Colonic mucosa (tissue), 4 donors: ENCODE data around the gene FRMD5. TPM values are rescaled to one million over a fixed set of nuclear protein-coding genes. Genes with fewer than 3 reads are reported as not detected.

Experiments
- DNase-seq: peaks from one replicate; pipeline ENCODE4 v3.0.0-alpha.2; 2020
- H3K27ac ChIP-seq: fragments of 200-600 bp; one replicate; pipeline ENCODE4 v1.8.0; 2021
- H3K27me3 ChIP-seq: fragments of 200-600 bp; one replicate; pipeline ENCODE4 v1.8.0; 2021
- H3K36me3 ChIP-seq: fragments of 200-600 bp; one replicate; pipeline ENCODE4 v1.8.0; 2021
- H3K4me1 ChIP-seq: fragments of 200-600 bp; one replicate; pipeline ENCODE4 v1.8.0; 2021; ENCODE audit warnings: mild to moderate bottlenecking
- H3K4me3 ChIP-seq: fragments of 200-600 bp; one replicate; pipeline ENCODE4 v1.8.0; 2021
- H3K9ac ChIP-seq, 2 donors: one replicate each; pipeline ENCODE4 v1.7.0; 2013; ENCODE audit warnings: control low read depth in 2 of 2, low read depth in 2 of 2, low read length in 2 of 2
- H3K9me3 ChIP-seq: fragments of 200-600 bp; one replicate; pipeline ENCODE4 v1.8.0; 2021
- intact Hi-C: fragments of 100-400 bp; cut with DNase I; formaldehyde crosslinking; loops from one replicate; pipeline ENCODE4 v1.14.1; 2022
- total RNA-seq, 2 donors: library from RNA; stranded (reverse); fragmentation: NEBNext Ultra II Directional in 1 of 2; extraction: Animal tissue kit (Norgen Biotek cat#: 25700) in 1 of 2; gene quantifications; one replicate each; pipeline ENCODE4 v1.2.1, GENCODE V29; 2021
- TF ChIP-seq, protein P1 (sequence below): fragments of 200-600 bp; IDR thresholded peaks from one replicate; pipeline ENCODE4 v1.8.0; 2022; ENCODE audit warnings: antibody characterized with exemption, mild to moderate bottlenecking
- donor health status: healthy.
- donor health status: DM: no; HTN: no; CAD: no.
- donor health status: DM: no; HTN: no; CAD: no.

FRMD5 gene
- total RNA-seq, 2 donors from 2014 or later = 2.9 to 3.4 TPM

GRCh38 chr15:43930556-43930955 lies 264.5 kb downstream of the FRMD5 start:
- Histone ChIP-seq H3K4me1 (no peaks in the 10 kb centered on the region), H3K27ac (no peak overlapping the region), H3K4me3 (no peak overlapping the region), H3K27me3 (no peaks in the 10 kb centered on the region), H3K9me3 (no peaks in the 10 kb centered on the region), H3K9ac (no peak overlapping the region), H3K36me3 (no peaks in the 10 kb centered on the region)
- intact Hi-C loops = no loop called here
- no peak for DNase-seq
- TF ChIP-seq, protein P1, sequence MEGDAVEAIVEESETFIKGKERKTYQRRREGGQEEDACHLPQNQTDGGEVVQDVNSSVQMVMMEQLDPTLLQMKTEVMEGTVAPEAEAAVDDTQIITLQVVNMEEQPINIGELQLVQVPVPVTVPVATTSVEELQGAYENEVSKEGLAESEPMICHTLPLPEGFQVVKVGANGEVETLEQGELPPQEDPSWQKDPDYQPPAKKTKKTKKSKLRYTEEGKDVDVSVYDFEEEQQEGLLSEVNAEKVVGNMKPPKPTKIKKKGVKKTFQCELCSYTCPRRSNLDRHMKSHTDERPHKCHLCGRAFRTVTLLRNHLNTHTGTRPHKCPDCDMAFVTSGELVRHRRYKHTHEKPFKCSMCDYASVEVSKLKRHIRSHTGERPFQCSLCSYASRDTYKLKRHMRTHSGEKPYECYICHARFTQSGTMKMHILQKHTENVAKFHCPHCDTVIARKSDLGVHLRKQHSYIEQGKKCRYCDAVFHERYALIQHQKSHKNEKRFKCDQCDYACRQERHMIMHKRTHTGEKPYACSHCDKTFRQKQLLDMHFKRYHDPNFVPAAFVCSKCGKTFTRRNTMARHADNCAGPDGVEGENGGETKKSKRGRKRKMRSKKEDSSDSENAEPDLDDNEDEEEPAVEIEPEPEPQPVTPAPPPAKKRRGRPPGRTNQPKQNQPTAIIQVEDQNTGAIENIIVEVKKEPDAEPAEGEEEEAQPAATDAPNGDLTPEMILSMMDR = no peak

DNA sequence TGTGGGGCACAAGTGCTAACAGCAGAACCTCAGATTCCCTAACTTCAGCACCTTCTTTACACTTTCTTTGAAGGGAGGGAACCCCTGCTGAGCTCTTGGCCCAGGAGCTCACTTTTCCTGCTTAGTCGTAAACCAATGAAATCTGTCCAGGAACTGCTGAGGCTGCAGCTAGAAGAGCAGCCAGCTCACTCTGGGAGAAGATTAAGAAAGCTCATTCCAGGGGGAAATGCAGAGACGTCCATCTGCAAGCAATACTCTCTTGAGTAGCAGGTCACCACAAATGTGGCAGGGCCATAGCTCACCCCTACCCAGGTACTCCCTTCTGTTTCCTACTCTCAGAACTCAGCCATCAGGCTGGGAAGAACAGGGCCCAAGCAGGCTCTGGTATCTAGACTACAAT lies 265.0 kb downstream of the FRMD5 start:
- intact Hi-C loops = no loop called here
- H3K36me3 ChIP-seq = no peaks in the 10 kb centered on the region
- H3K4me1 ChIP-seq = no peaks in the 10 kb centered on the region
- TF ChIP-seq, protein P1 = no peak
- H3K4me3 ChIP-seq = no peak overlapping the region
- no peak overlapping the region for H3K27ac ChIP-seq
- no peak overlapping the region for H3K9ac ChIP-seq
- H3K9me3 ChIP-seq = no peaks in the 10 kb centered on the region
- no peak for DNase-seq
- no peaks in the 10 kb centered on the region for H3K27me3 ChIP-seq

GRCh38 chr15:43928152-43928551 lies 266.9 kb downstream of the FRMD5 start:
- DNase-seq = no peak
- Histone ChIP-seq H3K4me1 (no peaks in the 10 kb centered on the region), H3K36me3 (no peaks in the 10 kb centered on the region), H3K27ac (no peak overlapping the region), H3K9ac (no peak overlapping the region), H3K9me3 (no peaks in the 10 kb centered on the region), H3K27me3 (no peaks in the 10 kb centered on the region), H3K4me3 (no peak overlapping the region)
- TF ChIP-seq, protein P1 = no peak
- intact Hi-C loops = no loop called here

GRCh38 chr15:43927203-43927602 lies 267.9 kb downstream of the FRMD5 start:
- DNase-seq = no peak
- Histone ChIP-seq H3K27me3 (no peaks in the 10 kb centered on the region), H3K9me3 (no peaks in the 10 kb centered on the region), H3K4me1 (no peaks in the 10 kb centered on the region), H3K36me3 (no peaks in the 10 kb centered on the region), H3K4me3 (no peak overlapping the region), H3K27ac (no peak overlapping the region), H3K9ac (no peak overlapping the region)
- TF ChIP-seq, protein P1 = no peak
- intact Hi-C loops = no loop called here

DNA sequence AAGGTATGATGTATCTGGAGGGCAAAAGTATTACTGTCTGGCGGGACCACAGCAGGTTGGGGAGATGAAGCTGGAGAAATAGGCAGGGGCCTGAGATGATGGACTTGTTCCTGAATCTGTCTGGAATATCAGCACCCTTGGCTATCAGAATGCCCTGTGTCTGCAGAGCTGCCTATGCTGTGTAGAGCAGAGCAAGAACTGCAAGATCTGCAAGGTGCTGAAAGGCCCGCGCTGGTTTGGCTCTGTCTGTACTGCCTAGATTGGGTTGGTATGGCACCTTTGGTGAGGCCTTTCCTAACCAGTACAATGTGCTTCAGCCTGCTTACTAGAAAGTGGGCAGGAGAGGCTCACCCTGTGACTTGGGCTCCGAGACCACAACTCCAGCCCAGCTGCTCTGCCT lies 271.5 kb downstream of the FRMD5 start:
- TF ChIP-seq, protein P1 = no peak
- intact Hi-C loops = no loop called here
- no peaks in the 10 kb centered on the region for H3K27me3 ChIP-seq
- H3K9ac ChIP-seq = no peak overlapping the region
- no peak overlapping the region for H3K4me3 ChIP-seq
- no peak overlapping the region for H3K27ac ChIP-seq
- H3K4me1 ChIP-seq = no peaks in the 10 kb centered on the region
- no peak for DNase-seq
- H3K9me3 ChIP-seq = no peaks in the 10 kb centered on the region
- no peaks in the 10 kb centered on the region for H3K36me3 ChIP-seq

DNA sequence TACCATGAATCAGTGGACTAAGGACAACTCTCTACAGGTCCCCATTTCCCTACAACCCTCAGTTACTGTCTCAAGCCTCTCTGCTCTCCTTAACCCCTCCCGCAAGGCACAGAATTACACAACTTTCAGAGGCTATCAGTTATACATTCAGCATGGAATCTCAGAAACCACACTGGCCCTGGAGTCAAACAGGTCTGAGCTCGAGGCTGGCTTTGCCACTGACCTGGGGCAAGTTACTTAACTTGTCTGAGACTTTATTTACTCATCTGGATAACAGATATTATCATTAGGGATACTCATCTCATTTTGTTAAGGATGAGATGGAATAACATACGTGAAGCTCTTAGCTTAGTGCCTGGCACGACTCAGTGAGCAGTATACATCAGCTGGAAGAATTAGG lies 273.1 kb downstream of the FRMD5 start:
- no peaks in the 10 kb centered on the region for H3K27me3 ChIP-seq
- H3K9ac ChIP-seq = no peak overlapping the region
- no peak overlapping the region for H3K4me3 ChIP-seq
- no peaks in the 10 kb centered on the region for H3K9me3 ChIP-seq
- DNase-seq = no peak
- no peak overlapping the region for H3K27ac ChIP-seq
- H3K36me3 ChIP-seq = no peaks in the 10 kb centered on the region
- intact Hi-C loops = no loop called here
- TF ChIP-seq, protein P1 = no peak
- no peaks in the 10 kb centered on the region for H3K4me1 ChIP-seq
